GM19035 (cell line): ENCODE results near the gene SLC8A1.
A peak's percentile ranks its signal among the peaks of the same experiment; 100 is the strongest.

Experiments used
- ATAC-seq: cut with Tn5 transposase; IDR thresholded peaks from one replicate; pipeline ENCODE4 v1.9.1; 2021; ENCODE audit not compliant: unreplicated experiment

The SLC8A1 gene

GRCh38 chr2:40208463-40208862, 243.4 kb downstream of the SLC8A1 start:
- no peak for ATAC-seq

- ATAC-seq, result no peak
Observed at GRCh38 chr2:40204268-40204667, 247.6 kb downstream of the SLC8A1 start.

DNA sequence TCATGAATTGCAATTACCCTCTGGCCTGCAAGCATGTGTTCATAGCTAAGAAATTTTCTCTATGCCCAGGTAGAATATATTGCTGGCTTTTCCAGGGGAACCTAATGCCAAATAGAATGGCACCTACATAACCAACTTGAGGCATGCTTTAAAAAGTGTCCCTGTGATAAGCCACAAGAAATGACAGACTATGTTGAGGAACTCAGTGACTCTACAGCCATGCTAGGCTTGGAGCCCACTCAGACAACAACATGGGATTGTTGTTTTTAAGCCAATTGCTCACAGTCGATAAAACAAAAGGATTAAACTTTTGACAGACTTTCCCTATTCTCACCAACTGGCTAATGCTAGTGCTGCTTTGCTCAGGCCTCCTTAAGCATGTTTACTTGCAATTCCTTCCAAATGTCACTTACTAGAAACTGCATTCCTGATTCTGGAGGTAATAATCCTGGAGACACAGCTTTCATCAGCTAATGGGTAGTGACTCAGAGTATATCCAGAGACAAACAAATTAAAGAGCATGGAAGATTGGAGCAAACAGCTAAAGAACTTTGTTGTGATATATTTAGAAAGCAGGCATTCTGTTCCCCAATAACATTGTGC, 249.0 kb downstream of the SLC8A1 start:
- ATAC-seq, result no peak

DNA sequence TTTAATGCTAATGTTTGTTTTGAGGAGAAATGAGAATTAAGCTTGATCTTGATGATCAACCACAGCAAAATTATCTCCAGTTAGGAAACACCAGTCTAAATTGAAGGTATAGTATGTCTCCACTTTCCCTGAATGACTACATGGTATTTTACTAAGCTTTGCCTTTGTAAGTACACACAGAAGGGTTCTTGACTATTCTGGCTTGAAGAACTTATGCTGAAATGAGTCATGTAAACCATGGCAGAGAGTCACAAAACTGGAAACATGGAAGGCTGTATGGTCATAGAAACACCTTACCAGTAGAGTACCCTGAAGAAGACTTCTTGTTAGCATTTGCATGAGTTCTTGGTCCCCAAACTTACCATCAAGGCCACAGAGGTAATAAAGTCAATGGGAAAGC, 250.5 kb downstream of the SLC8A1 start:
- no peak for ATAC-seq

DNA sequence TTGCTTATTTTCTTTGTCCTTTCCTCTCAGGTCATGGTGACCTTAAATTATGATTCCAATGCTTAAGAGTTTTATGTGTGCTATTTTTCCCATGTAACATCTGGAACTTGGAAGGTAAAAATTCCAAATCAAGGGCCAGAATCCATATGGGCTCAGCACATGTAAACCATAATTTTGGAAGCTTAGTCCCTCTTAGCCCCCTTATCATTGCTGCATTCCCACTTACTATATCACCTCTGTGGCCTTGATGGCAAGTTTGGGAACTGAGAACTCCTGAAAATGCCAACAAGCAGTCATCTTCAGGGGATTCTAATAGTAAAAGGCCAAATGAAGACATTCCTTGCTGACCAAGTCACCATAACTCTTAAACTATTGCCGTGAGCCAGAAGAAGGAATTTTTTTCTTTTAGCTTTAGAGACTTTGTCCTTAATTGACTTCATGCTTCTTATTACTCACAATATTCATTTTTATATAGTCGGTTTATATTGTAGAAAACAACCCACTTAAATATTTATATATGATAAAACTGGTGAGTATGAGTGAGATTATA, 251.4 kb downstream of the SLC8A1 start:
- ATAC-seq, result no peak

GRCh38 chr2:40199771-40200170, 252.1 kb downstream of the SLC8A1 start:
- ATAC-seq, result no peak

- ATAC-seq, result no peak
Observed at GRCh38 chr2:40197121-40197520, 254.8 kb downstream of the SLC8A1 start.

DNA sequence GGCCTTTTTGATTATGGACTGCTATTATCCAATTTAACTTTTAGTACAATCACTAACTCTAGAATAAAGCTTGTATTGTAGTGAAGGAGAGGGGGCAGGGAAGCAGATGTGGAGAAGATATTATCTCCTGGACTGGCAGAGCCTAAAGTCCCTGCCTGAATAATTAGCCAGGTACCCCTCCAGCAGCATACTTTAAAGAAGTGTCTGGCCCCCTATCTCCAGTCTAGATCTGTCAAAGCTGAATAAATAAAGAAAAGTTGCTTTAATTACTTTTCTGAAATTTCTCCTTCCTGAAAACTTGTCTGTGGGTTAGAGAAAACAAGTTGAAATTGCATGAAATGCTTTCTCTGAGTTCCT, 258.2 kb downstream of the SLC8A1 start:
- no peak for ATAC-seq

DNA sequence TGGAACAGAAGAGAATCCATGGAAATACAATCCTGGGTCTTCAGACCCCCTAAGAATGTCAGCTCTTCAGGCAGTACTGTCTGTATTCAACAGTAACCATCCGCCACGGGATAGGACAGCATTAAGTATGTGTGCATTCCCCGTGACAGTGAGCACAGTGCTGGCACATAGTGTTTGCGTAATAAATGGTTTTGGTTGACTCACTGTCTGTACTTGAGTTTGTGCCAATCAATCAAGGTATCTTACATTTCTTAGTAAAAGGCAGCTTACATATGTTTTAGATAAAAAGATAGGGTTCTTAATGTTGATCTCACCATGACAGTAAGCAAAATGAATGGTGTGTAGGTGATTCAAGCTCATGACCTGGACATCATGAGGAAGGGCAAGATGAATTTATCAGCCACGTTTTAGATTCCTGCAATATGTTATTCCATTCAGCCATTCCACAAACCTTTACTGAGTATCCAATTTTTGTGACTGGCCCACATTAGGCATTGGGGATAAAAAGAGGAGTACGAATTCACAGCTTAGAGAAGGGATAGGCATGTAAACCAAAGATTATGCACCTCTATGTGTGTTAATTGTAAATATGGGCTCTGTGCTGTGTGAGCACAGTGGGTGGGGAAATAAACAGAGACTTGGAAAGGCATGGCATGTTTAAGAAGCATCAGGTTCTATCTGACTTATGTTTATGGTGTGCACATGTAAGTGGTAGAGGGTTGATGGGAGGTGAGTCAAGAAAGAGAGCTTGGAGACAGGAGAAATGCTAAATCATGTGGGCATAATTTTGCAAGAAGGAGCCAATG, 258.8 kb downstream of the SLC8A1 start:
- no peak for ATAC-seq

- ATAC-seq, result no peak
Observed at GRCh38 chr2:40190457-40190856, 261.4 kb downstream of the SLC8A1 start.

DNA sequence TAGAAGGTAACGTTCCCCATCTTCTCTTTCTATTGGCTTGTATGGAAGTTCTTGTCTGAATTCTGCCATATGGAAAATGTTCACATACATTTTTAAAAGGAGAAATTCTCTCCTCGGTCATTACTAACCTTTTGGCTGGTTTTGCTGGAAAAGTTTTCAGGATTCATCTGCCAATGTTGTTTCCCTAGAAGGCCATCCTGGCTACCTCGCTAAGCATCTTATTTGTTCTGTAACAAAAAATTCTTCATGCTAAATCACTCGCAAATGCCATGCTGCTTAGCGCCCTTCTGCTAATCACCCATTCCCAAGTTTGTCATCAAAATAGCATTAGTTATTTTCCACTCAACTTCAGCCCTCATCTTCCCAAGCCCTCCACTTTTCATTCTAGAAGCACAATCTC, 262.0 kb downstream of the SLC8A1 start:
- ATAC-seq, result no peak

- no peak for ATAC-seq
Observed at GRCh38 chr2:40187054-40187453, 264.8 kb downstream of the SLC8A1 start.

DNA sequence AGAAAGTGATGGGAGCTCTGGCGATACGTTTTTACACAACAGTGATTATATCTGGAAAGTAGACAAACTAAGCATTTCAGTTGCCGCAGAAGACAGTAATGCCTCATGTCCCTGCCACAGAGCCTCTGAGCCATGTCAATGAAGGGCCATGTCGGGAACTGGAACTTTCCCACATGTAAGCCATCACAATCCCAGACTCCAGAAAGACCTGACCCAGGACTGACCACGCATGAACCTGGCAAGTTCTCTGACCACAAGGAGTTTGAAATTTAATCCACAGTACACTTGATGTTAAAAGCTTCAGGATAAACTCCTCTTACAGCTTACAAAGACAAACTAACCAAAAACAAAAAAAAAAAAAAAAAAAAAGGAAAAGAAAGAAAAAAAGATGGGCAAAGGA, 267.3 kb downstream of the SLC8A1 start:
- no peak for ATAC-seq

- no peak for ATAC-seq
Observed at GRCh38 chr2:40181855-40182254, 270.0 kb downstream of the SLC8A1 start.

GRCh38 chr2:40179801-40180200, 272.1 kb downstream of the SLC8A1 start:
- no peak for ATAC-seq

GRCh38 chr2:40178971-40179370, 272.9 kb downstream of the SLC8A1 start:
- peak; percentile 83 for ATAC-seq

DNA sequence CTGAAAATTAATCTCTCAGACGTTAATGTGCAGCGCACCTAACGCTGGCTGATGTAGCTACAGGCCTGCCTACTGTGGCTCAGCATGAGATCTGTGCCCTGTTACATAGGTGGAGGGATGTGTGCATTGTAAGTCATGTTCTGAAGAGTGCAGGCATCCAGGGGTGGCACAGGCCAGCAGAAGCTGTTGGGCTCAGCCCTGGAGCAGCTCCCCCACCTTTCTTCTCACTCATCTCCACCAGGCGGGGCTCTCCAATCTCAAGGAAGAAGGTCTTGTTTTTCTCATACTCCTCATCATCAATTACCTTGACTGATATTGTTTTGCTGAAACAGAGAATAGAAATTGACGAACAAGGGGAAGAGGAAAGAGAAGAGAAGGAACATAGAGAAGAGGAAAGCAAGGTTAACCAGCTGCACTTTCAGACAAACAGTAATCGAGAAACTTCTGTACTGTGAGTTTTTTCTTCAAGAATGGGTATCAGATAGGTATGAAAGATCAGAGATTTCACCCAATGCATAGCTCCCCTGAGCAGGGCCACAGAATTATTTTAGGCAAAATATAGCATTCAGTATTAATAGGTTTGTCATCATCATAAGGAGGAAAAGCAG, 273.6 kb downstream of the SLC8A1 start:
- no peak for ATAC-seq

DNA sequence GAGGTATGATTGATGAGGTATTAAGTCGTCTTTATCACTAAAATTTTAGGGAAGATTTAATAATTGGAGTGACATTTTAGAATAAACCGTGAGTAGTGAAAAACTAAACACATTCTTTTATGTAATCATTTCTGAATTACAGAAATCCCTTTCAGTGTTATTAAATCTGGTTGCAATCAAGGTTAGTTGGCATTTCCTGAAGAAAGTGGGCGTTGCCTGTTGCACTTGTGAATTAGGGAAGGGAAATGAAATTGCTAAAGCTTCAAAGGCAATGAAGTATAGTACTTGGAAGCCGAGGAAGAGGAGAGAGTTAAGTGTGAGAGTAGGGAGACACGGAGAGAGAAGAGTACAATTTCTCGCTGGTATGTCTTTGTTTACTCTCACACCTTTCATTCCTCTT, 274.5 kb downstream of the SLC8A1 start:
- no peak for ATAC-seq

DNA sequence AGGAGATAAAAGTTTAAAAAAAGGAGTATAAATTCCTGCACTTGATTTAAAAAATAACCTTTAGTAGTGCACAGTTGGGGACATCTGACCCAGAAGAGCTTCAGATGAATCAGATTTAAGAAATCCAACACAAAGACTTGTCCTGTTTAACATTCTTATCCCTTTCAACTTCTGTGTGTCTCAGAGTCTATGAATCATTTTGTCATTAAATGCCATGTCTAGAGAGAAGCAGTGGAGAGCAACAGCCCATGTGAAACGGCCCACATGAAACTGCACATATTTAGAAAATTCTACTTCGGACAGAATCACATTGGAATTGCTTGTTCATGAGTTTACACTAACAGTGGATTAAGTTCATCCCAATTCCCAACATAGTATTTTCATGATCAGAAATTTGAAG, 278.6 kb downstream of the SLC8A1 start:
- no peak for ATAC-seq

DNA sequence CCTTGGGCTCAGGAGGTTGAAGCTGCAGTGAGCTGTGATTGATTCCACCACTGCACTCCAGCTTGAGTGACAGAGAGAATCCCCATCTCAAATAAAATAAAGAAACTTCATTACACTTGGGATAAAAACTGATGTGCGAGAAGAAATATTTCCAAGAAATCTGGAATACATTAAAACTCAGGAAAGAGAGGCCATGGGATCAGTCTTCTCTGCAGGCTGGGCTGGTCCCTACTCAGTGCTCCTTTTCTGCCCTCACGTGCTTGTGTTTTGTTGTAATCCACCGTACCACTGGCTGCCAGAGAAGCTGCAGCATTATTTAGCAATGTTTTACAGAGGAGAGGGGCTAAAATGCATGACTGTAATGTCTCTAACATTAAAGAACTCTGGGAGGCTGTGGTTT, 282.0 kb downstream of the SLC8A1 start:
- no peak for ATAC-seq

GRCh38 chr2:40169430-40169829, 282.5 kb downstream of the SLC8A1 start:
- no peak for ATAC-seq

DNA sequence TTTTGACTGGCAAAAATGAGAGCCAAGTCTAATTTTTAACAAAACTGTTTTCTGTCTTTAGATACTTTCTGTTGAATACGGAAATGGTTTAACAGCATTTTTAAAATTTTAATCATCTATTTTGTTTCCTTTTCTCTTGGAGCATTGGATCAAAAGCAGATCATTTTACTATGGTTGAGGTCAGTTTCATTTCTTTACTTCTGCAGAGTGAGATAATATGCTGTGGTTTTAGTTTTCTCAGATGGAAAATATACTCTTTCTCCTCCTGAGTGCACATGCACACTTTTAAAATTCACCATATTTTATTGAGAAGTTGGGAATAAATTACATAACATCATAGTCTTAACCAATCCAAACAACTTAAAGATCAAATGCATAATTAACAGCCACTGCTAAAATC, 283.3 kb downstream of the SLC8A1 start:
- no peak for ATAC-seq
